Measurements from ENCODE around the gene ACBD4. TPM values are rescaled to one million over a fixed set of nuclear protein-coding genes. Genes with fewer than 3 reads are reported as not detected.
A peak's percentile ranks its signal among the peaks of the same experiment; 100 is the strongest.

Gene ACBD4
- total RNA-seq, 1 donor from 2014 or later: 5.5 TPM

DNA sequence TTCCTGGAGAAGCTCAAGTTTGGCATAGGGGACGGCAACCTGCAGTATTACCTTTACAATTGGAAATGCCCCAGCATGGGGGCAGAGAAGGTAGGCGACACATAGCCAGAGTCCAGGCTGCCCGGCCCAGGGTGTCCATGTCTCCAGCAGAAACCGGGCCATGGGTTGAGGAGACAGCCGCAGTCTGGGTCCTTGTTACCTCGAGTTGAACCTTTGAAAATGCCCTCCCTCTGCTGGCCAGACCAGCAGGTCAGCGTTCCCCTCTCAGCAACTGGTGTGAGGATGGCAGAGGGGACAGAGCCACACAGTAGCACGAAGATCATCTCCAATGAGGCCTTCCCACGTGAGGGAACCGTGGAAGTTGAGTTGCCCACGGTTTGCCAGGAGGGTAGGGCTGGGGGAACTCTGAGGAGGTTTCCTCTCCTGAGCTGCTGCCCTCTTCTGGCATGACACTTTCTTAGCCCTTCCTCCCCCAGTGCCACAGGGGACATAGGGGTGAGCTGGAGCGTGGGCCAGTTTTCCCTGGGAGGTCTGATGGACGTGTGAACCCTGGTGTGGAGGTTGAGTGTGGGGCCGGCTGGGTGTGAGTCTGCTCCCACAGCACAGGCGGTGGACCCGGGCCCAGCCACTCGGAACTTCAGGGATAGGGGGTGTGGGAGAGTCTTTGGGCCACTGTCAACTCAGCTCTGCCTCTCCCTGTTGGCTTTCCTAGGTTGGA, 30.4 kb upstream of the ACBD4 start:
- H3K36me3 Mint-ChIP-seq (ENCODE audit: low read depth): peaks cover 9% of the 10 kb centered on the region
- no peak overlapping the region for H3K4me3 Mint-ChIP-seq
- H3K27ac Mint-ChIP-seq (ENCODE audit: unreplicated experiment): no peak overlapping the region
- no peak for DNase-seq (ENCODE audit: low read depth, low spot score)
- no peaks in the 10 kb centered on the region for H3K27me3 Mint-ChIP-seq (ENCODE audit: low read depth)
- H3K4me1 Mint-ChIP-seq: no peaks in the 10 kb centered on the region
- TF ChIP-seq, protein P1, sequence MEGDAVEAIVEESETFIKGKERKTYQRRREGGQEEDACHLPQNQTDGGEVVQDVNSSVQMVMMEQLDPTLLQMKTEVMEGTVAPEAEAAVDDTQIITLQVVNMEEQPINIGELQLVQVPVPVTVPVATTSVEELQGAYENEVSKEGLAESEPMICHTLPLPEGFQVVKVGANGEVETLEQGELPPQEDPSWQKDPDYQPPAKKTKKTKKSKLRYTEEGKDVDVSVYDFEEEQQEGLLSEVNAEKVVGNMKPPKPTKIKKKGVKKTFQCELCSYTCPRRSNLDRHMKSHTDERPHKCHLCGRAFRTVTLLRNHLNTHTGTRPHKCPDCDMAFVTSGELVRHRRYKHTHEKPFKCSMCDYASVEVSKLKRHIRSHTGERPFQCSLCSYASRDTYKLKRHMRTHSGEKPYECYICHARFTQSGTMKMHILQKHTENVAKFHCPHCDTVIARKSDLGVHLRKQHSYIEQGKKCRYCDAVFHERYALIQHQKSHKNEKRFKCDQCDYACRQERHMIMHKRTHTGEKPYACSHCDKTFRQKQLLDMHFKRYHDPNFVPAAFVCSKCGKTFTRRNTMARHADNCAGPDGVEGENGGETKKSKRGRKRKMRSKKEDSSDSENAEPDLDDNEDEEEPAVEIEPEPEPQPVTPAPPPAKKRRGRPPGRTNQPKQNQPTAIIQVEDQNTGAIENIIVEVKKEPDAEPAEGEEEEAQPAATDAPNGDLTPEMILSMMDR (conservative IDR thresholded peaks at IDR 0.05): no peak
- no peaks in the 10 kb centered on the region for H3K9me3 Mint-ChIP-seq

DNA sequence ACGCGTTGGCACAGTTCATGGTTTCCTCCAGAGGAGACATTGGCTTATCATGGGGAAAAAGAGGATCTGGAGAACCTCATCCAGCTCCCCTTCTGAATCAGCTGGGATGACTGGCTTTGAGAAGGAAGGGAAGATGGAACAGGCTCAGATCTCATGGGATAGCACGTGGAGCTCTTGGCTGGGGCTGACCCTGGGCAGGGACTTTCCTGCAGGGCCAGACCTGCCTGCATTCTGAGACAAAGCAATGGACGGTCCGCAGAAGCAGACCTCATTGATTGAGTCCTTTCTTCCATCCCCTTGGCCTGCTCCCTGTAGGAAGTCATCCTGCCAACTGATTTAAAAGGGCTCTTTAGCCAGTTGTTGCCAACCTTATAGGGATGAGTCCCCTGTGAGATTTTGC, 29.4 kb upstream of the ACBD4 start:
- TF ChIP-seq, protein P1 (conservative IDR thresholded peaks at IDR 0.05): no peak
- no peak for DNase-seq (ENCODE audit: low read depth, low spot score)
- H3K27ac Mint-ChIP-seq (ENCODE audit: unreplicated experiment): no peak overlapping the region
- H3K4me3 Mint-ChIP-seq: no peak overlapping the region
- H3K4me1 Mint-ChIP-seq: no peaks in the 10 kb centered on the region
- H3K36me3 Mint-ChIP-seq (ENCODE audit: low read depth): peaks cover 9% of the 10 kb centered on the region
- H3K9me3 Mint-ChIP-seq: no peaks in the 10 kb centered on the region
- H3K27me3 Mint-ChIP-seq (ENCODE audit: low read depth): no peaks in the 10 kb centered on the region

DNA sequence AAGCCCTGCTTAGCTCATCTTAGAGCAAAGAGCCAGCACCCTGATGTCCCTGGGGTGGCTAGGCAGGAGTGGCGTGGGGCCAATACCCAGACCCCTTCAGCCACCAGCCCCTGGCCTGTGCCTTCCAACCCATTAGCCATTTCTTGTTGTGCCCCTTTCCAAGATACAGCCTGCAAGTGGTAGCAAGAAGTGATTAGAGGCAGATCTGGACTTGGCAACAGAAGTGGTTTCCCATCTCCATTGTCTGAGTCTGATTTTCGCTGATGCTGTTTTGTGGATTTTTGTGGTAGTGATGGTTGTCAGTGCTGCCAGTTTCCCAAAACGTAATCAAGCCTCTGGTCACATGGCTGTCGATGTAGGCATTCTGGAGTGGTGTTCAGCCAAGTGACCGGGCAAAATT, 28.9 kb upstream of the ACBD4 start:
- peaks cover 9% of the 10 kb centered on the region for H3K36me3 Mint-ChIP-seq (ENCODE audit: low read depth)
- no peaks in the 10 kb centered on the region for H3K9me3 Mint-ChIP-seq
- TF ChIP-seq, protein P1 (conservative IDR thresholded peaks at IDR 0.05): no peak
- H3K4me3 Mint-ChIP-seq: no peak overlapping the region
- no peaks in the 10 kb centered on the region for H3K27me3 Mint-ChIP-seq (ENCODE audit: low read depth)
- H3K4me1 Mint-ChIP-seq: no peaks in the 10 kb centered on the region
- peak overlapping the region; percentile 75 for H3K27ac Mint-ChIP-seq (ENCODE audit: unreplicated experiment)
- DNase-seq (ENCODE audit: low read depth, low spot score): no peak

DNA sequence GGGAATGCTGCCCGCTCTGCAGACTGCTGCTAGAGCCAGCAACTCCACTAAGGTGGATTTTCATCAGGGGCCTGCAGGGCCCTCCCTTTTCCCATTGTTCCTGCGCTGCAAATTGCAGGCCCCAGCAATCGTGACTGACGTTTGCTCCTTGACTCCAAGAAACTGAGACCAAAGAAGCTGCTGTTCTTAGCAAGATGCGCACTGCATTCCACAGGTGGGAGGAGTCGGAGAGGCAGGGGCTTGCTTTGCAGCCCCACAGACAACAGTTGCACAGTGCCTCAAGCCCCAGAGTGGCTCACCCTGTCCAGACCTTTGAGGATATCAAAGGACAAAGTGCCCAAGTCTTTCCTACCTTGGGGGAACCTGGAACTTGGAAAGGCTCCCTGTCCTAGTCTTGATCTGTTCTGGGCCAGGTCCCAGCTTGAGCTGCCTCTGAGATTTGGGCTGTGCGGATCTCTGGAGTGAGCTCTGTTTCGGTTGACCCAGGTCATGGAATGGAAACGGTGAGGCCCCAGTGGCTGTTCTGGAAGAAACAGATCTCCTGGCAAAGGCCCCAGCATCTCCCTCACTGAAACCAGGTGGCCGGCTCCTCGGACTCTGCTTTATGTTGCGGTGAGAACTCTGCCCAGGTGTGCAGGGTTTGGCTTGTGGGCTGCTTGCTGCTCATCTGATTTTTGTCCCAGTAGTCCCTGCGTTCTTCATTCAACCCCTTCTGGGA, 28.0 kb upstream of the ACBD4 start:
- Mint-ChIP-seq H3K27me3 (ENCODE audit: low read depth) (no peaks in the 10 kb centered on the region), H3K4me1 (no peaks in the 10 kb centered on the region), H3K9me3 (no peaks in the 10 kb centered on the region), H3K36me3 (ENCODE audit: low read depth) (peaks cover 8% of the 10 kb centered on the region), H3K4me3 (no peak overlapping the region), H3K27ac (ENCODE audit: unreplicated experiment) (no peak overlapping the region)
- DNase-seq (ENCODE audit: low read depth, low spot score): no peak
- TF ChIP-seq, protein P1 (conservative IDR thresholded peaks at IDR 0.05): no peak

DNA sequence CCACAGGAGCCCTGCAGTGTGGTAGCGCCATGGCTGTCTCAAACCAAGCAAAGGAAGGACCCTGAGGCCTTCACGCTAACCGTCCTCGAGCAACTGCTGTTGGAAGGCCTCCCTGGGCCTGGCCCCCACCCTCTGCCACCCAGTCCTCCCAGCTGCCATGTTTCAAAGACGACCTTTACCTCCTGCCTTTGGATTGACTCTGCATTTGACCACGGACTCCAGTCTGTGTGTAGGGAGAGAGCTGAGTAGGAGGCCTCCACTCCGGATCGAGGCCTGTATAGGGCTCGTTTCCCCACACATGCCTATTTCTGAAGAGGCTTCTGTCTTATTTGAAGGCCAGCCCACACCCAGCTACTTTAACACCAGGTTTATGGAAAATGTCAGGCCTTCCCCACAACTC, 27.4 kb upstream of the ACBD4 start:
- no peaks in the 10 kb centered on the region for H3K4me1 Mint-ChIP-seq
- H3K27me3 Mint-ChIP-seq (ENCODE audit: low read depth): no peaks in the 10 kb centered on the region
- H3K27ac Mint-ChIP-seq (ENCODE audit: unreplicated experiment): no peak overlapping the region
- no peak overlapping the region for H3K4me3 Mint-ChIP-seq
- TF ChIP-seq, protein P1 (conservative IDR thresholded peaks at IDR 0.05): no peak
- peaks cover 6% of the 10 kb centered on the region for H3K36me3 Mint-ChIP-seq (ENCODE audit: low read depth)
- no peaks in the 10 kb centered on the region for H3K9me3 Mint-ChIP-seq
- no peak for DNase-seq (ENCODE audit: low read depth, low spot score)

Data from neural crest cell (in vitro differentiated cells).